Natural killer cell treated with Interleukin-12 subunit alpha and Interleukin-12 subunit beta and Interleukin-15 and Interleukin-18, amount 100 ng/mL, for 72 hours (primary cell): ENCODE measurements around the gene OSBP. TPM values are rescaled to one million over a fixed set of nuclear protein-coding genes. Genes with fewer than 3 reads are reported as not detected.

Experiments used
- ATAC-seq, 2 donors: fragments of 150-1000 bp; cut with Tn5 transposase in 1 of 2; sonication (Bioruptor Pico), chemical (Tn5 transposase) in 1 of 2; 2 replicates each; pipeline ENCODE4 v1.10.0; 2021
- DNase-seq: peaks from one replicate; pipeline ENCODE4 v3.0.0; 2022; ENCODE audit warnings: low spot score
- H3K27ac Mint-ChIP-seq, 2 donors: 1 replicate in 1 of 2; 2 replicates in 1 of 2; pipeline ENCODE4 v1.8.0; 2022; ENCODE audit warnings: mixed read lengths in 2 of 2, mild to moderate bottlenecking in 1 of 2, moderate library complexity in 1 of 2
- H3K27me3 Mint-ChIP-seq, 2 donors: 1 replicate in 1 of 2; 2 replicates in 1 of 2; pipeline ENCODE4 v1.8.0; 2022; ENCODE audit warnings: mixed read lengths in 2 of 2
- H3K36me3 Mint-ChIP-seq: one replicate; pipeline ENCODE4 v1.8.0; 2022; ENCODE audit warnings: mixed read lengths
- H3K4me1 Mint-ChIP-seq, 2 donors: 1 replicate in 1 of 2; 2 replicates in 1 of 2; pipeline ENCODE4 v1.8.0; 2022; ENCODE audit warnings: low read depth in 2 of 2, mixed read lengths in 2 of 2, mild to moderate bottlenecking in 1 of 2
- H3K4me3 Mint-ChIP-seq: one replicate; pipeline ENCODE4 v1.8.0; 2022; ENCODE audit warnings: mixed read lengths
- H3K9me3 Mint-ChIP-seq: 2 replicates; pipeline ENCODE4 v1.8.0; 2022; ENCODE audit warnings: mixed read lengths
- total RNA-seq, 2 donors: library from RNA; stranded (reverse); gene quantifications; one replicate each; pipeline ENCODE4 v1.2.3, GENCODE V29; 2022

Gene OSBP
- total RNA-seq, 2 donors from 2014 or later: 40.5 to 45.2 TPM

GRCh38 chr11:59534676-59535075 lies 80.9 kb downstream of the OSBP start:
- ATAC-seq (no peak), DNase-seq (no peak)

GRCh38 chr11:59532620-59533019 lies 83.0 kb downstream of the OSBP start:
- Mint-ChIP-seq H3K4me1 (peaks cover 8 to 14% of the 10 kb centered on the region in 2 donors), H3K36me3 (no peaks in the 10 kb centered on the region), H3K4me3 (no peak overlapping the region), H3K27me3 (peaks cover 7 to 10% of the 10 kb centered on the region in 2 donors), H3K9me3 (no peaks in the 10 kb centered on the region), H3K27ac (no peak overlapping the region)
- ATAC-seq (no peak), DNase-seq (no peak)

More at GRCh38 chr11:59534676-59535075, 80.9 kb downstream of the OSBP start:
- Mint-ChIP-seq H3K4me3 (no peak overlapping the region), H3K4me1 (peaks cover 11 to 18% of the 10 kb centered on the region in 2 donors), H3K27me3 (peaks cover 0 to 7% of the 10 kb centered on the region in 2 donors), H3K27ac (no peak overlapping the region), H3K9me3 (no peaks in the 10 kb centered on the region), H3K36me3 (no peaks in the 10 kb centered on the region)

- H3K4me3 Mint-ChIP-seq: no peak overlapping the region
- H3K9me3 Mint-ChIP-seq: no peaks in the 10 kb centered on the region
- H3K27me3 Mint-ChIP-seq: peaks cover 14 to 18% of the 10 kb centered on the region in 2 donors
- no peaks in the 10 kb centered on the region for H3K36me3 Mint-ChIP-seq
- H3K4me1 Mint-ChIP-seq: peaks cover 0 to 10% of the 10 kb centered on the region in 2 donors
- DNase-seq (no peak), ATAC-seq (no peak)
- H3K27ac Mint-ChIP-seq: no peak overlapping the region
These were observed 86.9 kb downstream of the OSBP start for GRCh38 chr11:59528711-59529110.

Other genes starting within 250 kb of the OSBP start
- gene OR5A2, start 189.4 kb downstream of the OSBP start, total RNA-seq: not detected
- not detected for gene OR5A1, start 179.3 kb downstream of the OSBP start, total RNA-seq
- gene OR4D6, start 158.8 kb downstream of the OSBP start, total RNA-seq: not detected
- gene OR4D10, start 142.5 kb downstream of the OSBP start, total RNA-seq: not detected
- gene OR4D11, start 112.2 kb downstream of the OSBP start, total RNA-seq: not detected
- gene OR4D9, start 104.2 kb downstream of the OSBP start, total RNA-seq: not detected
- 10 to 100 TPM; 50.5 to 62.9 TPM for gene PATL1, start 53.3 kb upstream of the OSBP start, total RNA-seq
- gene OR10V1, start 98.1 kb upstream of the OSBP start, total RNA-seq: not detected
- gene STX3, start 139.6 kb upstream of the OSBP start, total RNA-seq: 10 to 100 TPM; 26.8 to 28.5 TPM
- gene MRPL16, start 195.0 kb upstream of the OSBP start, total RNA-seq: 10 to 100 TPM; 58.7 to 75.5 TPM
- not detected for gene CBLIF, start 229.7 kb upstream of the OSBP start, total RNA-seq